Gastroesophageal sphincter (tissue), 4 donors: ENCODE measurements around the gene ZNF511. TPM values are rescaled to one million over a fixed set of nuclear protein-coding genes. Genes with fewer than 3 reads are reported as not detected.

Experiments used
- ATAC-seq: fragments of 150-250 bp; one replicate; pipeline ENCODE4 v1.9.1; 2016; ENCODE audit warnings: mild to moderate bottlenecking, moderate library complexity
- H3K27ac ChIP-seq, 4 donors: fragments of 200-600 bp; sonication (generic) in 3 of 4; 1 replicate in 3 of 4; 2 replicates in 1 of 4; pipeline ENCODE4 v1.5.1; 2016 to 2019
- H3K27me3 ChIP-seq: fragments of 200-600 bp; sonication (generic); one replicate; pipeline ENCODE4 v1.5.1; 2019
- H3K36me3 ChIP-seq, 2 donors: fragments of 200-600 bp; sonication (generic); one replicate each; pipeline ENCODE4 v1.5.1; 2019; ENCODE audit warnings: control low read depth in 1 of 2
- H3K4me1 ChIP-seq, 3 donors: fragments of 200-600 bp; sonication (generic); 1 replicate in 2 of 3; 2 replicates in 1 of 3; pipeline ENCODE4 v1.5.1; 2016 to 2019; ENCODE audit warnings: control low read depth in 2 of 3
- H3K4me3 ChIP-seq, 2 donors: fragments of 200-600 bp; sonication (generic); one replicate each; pipeline ENCODE4 v1.5.1; 2019; ENCODE audit warnings: mild to moderate bottlenecking in 1 of 2, moderate library complexity in 1 of 2
- H3K9me3 ChIP-seq, 3 donors: fragments of 200-600 bp; sonication (generic); one replicate each; pipeline ENCODE4 v1.5.1; 2017 to 2019; ENCODE audit warnings: control low read depth in 2 of 3
- CTCF ChIP-seq, 4 experiments: fragments of 200-600 bp in 2 of 4; fragments of 450-650 bp in 2 of 4; sonication (generic) in 1 of 4; IDR thresholded peaks; one replicate each; pipeline ENCODE4 v1.5.1; 2017 to 2019; ENCODE audit warnings: antibody characterized with exemption in 4 of 4, mild to moderate bottlenecking in 2 of 4, moderate library complexity in 2 of 4
- EP300 ChIP-seq: sonication (generic); formaldehyde crosslinking; IDR thresholded peaks from one replicate; pipeline ENCODE4 v1.6.1; 2017; ENCODE audit warnings: antibody characterized with exemption, mild to moderate bottlenecking
- POLR2A ChIP-seq, 2 donors: fragments of 450-650 bp; IDR thresholded peaks; one replicate each; pipeline ENCODE4 v1.6.1; 2017; ENCODE audit warnings: antibody characterized with exemption in 2 of 2, mild to moderate bottlenecking in 2 of 2, moderate library complexity in 1 of 2
- POLR2AphosphoS5 ChIP-seq: sonication (generic); formaldehyde crosslinking; IDR thresholded peaks from one replicate; pipeline ENCODE4 v1.6.1; 2017; ENCODE audit warnings: antibody characterized with exemption
- WGBS, 2 donors: methylation state at CpG; one replicate each; pipeline ENCODE4 v1.1.5; 2018; ENCODE audit warnings: low coverage in 1 of 2; 5-methylcytosine and 5-hydroxymethylcytosine counted together
- total RNA-seq, 4 donors: library from RNA; depleted of rRNA; stranded (reverse); fragments of >200 nt; gene quantifications; one replicate each; pipeline ENCODE4 v1.1.0, GENCODE V29; 2016

Gene ZNF511, protein sequence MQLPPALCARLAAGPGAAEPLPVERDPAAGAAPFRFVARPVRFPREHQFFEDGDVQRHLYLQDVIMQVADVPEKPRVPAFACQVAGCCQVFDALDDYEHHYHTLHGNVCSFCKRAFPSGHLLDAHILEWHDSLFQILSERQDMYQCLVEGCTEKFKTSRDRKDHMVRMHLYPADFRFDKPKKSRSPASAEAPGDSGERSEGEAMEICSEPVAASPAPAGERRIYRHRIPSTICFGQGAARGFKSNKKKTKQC
- total RNA-seq: 10 to 100 TPM; 15.1 to 42.2 (median 25.4) TPM

- peak; percentile 93 for ATAC-seq
- H3K27ac ChIP-seq: peak within 1 kb of the TSS; percentile 75 to 99 (median 95)
- H3K9me3 ChIP-seq: no peaks in the 10 kb centered on the region
- no peaks in the 10 kb centered on the region for H3K27me3 ChIP-seq
- TF ChIP-seq CTCF (IDR thresholded peaks at IDR 0.05) (peak in 1 of 4 experiments; percentile 16), EP300 (no peak), POLR2A (IDR thresholded peaks at IDR 0.05) (peak; percentile 83 to 84), POLR2AphosphoS5 (peak; percentile 77)
- peaks cover 0 to 42% of the 10 kb centered on the region in 2 donors for H3K36me3 ChIP-seq
- 0% methylated on average over 9 of the region's 89 CpGs; no CpG with 5 or more reads in 1 of the 2 donors for WGBS, 2 donors
- peak within 1 kb of the TSS; percentile 96 to 100 for H3K4me3 ChIP-seq
- H3K4me1 ChIP-seq: peaks cover 0 to 56% (median 27%) of the 10 kb centered on the region in 3 donors
Measured at GRCh38 chr10:133308421-133309099, at the start of gene ZNF511, which contains the start of gene TUBGCP2. ZNF511 (plus strand) TSS chr10:133308914; CDS start chr10:133308944, 30 bp downstream. TUBGCP2 (minus strand) TSS chr10:133308872; CDS start chr10:133302941, 5,931 bp downstream.

- no peak overlapping the region for H3K4me3 ChIP-seq
- TF ChIP-seq POLR2AphosphoS5: no peak
- H3K36me3 ChIP-seq: no peaks in the 10 kb centered on the region
- WGBS, 2 donors: 73% methylated on average over 3 of the region's 12 CpGs; no CpG with 5 or more reads in 1 of the 2 donors
- H3K4me1 ChIP-seq: peaks cover 0 to 54% (median 26%) of the 10 kb centered on the region in 3 donors
- peak overlapping the region in 3 of 4 donors; percentile 49 to 75 (median 53) for H3K27ac ChIP-seq
- no peaks in the 10 kb centered on the region for H3K9me3 ChIP-seq
- no peak for ATAC-seq
- peaks cover 19% of the 10 kb centered on the region for H3K27me3 ChIP-seq
Measured at GRCh38 chr10:133259602-133259989, 49.1 kb upstream of the ZNF511 start.

GRCh38 chr10:133260895-133261725 lies 47.6 kb upstream of the ZNF511 start:
- Histone ChIP-seq H3K4me1 (peaks cover 0 to 54% (median 26%) of the 10 kb centered on the region in 3 donors), H3K4me3 (peak overlapping the region; percentile 77 to 97), H3K36me3 (no peaks in the 10 kb centered on the region), H3K27ac (peak overlapping the region; percentile 72 to 92 (median 90)), H3K27me3 (peaks cover 7% of the 10 kb centered on the region), H3K9me3 (no peaks in the 10 kb centered on the region)
- WGBS, 2 donors: 0% methylated on average over 1 of the region's 50 CpGs; no CpG with 5 or more reads in 1 of the 2 donors
- ATAC-seq: peak; percentile 65
- no peak for TF ChIP-seq EP300

DNA sequence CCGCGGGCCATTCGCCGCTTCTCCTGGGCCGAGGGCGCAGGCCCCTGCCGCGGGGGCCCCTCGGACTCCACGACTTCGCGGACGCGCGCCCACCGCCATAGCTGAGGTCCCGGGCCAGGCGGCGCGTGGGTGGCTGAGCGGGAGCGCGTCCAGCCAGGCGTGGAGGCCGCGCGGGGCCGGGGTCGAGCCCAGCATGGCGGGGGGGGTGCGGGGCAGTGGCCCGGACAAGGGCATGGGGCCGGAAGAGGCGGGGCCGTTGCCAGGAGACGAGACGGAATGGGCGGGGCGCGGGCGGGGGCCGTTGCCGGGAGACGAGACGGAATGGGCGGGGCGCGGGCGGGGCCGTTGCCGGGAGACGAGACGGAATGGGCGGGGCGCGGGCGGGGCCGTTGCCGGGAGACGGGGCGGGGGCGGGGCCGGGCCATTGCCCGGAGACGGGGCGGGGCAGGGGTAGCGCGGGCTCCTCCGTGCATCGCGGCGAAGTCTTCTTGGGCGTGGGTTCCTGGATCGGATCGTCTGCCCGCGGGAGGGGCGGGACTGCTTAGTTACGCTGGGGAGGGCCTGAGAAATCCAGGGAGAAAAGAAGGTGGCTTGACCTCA lies 46.9 kb upstream of the ZNF511 start:
- 0% methylated on average over 7 of the region's 79 CpGs; no CpG with 5 or more reads in 1 of the 2 donors for WGBS, 2 donors
- peaks cover 0 to 54% (median 26%) of the 10 kb centered on the region in 3 donors for H3K4me1 ChIP-seq
- H3K4me3 ChIP-seq: peak overlapping the region; percentile 77 to 97
- peak; percentile 74 for ATAC-seq
- peak overlapping the region; percentile 72 to 92 (median 90) for H3K27ac ChIP-seq
- H3K36me3 ChIP-seq: no peaks in the 10 kb centered on the region
- H3K9me3 ChIP-seq: no peaks in the 10 kb centered on the region
- TF ChIP-seq EP300 (no peak), POLR2A (IDR thresholded peaks at IDR 0.05) (peak; percentile 42 to 49)
- peaks cover 7% of the 10 kb centered on the region for H3K27me3 ChIP-seq

DNA sequence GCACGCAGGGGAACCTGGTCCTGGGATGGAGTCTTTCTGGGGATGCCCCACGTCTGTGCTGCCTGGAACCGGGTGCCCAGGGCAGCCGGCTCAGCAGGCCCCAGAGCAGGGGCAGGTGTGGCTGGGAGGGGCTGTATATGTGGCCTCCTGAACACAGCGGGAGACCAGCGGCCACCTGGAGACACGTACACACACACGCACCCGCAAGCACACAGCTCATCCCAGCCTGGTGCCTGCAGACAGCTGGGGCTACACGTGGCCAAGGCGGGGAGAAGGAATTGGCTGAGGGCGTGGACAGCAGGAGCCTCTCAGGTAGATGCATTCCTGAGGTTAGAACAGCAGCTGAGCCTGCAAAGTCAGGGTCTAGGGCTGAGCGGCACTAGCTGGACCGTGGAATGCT lies 46.0 kb upstream of the ZNF511 start:
- WGBS, 2 donors: no CpG with 5 or more reads among the region's 14 CpGs

More for the DNA sequence above, 46.0 kb upstream of the ZNF511 start:
- no peaks in the 10 kb centered on the region for H3K36me3 ChIP-seq
- no peak for ATAC-seq
- H3K27me3 ChIP-seq: no peaks in the 10 kb centered on the region
- TF ChIP-seq POLR2AphosphoS5: no peak
- no peak for TF ChIP-seq EP300
- no peak for TF ChIP-seq CTCF (IDR thresholded peaks at IDR 0.05)
- TF ChIP-seq POLR2A (IDR thresholded peaks at IDR 0.05): no peak
- peak overlapping the region in 1 of 2 donors; percentile 97 for H3K4me3 ChIP-seq
- peaks cover 0 to 47% (median 19%) of the 10 kb centered on the region in 3 donors for H3K4me1 ChIP-seq
- H3K27ac ChIP-seq: peak overlapping the region in 1 of 4 donors; percentile 92
- H3K9me3 ChIP-seq: no peaks in the 10 kb centered on the region
